Measurements from ENCODE around the gene MMP25. TPM values are rescaled to one million over a fixed set of nuclear protein-coding genes. Genes with fewer than 3 reads are reported as not detected.

Gene MMP25
- total and polyA plus RNA-seq, 2 donors = 0.80 to 2.9 TPM

GRCh38 chr16:3007059-3007956 lies 39.1 kb upstream of the MMP25 start:
- Histone ChIP-seq H3K27ac (ENCODE audit: low read depth in 1 of 2, low read length in 1 of 2) (peak overlapping the region in 1 of 2 donors; percentile 50), H3K36me3 (ENCODE audit: control insufficient read depth in 2 of 2, insufficient read depth in 2 of 2, low read length in 1 of 2) (no peaks in the 10 kb centered on the region), H3K27me3 (ENCODE audit: control insufficient read depth in 2 of 2, insufficient read depth in 1 of 2, low read length in 1 of 2) (peaks cover 12 to 65% of the 10 kb centered on the region in 2 donors), H3K4me3 (ENCODE audit: low read length in 2 of 2) (no peak overlapping the region), H3K4me1 (ENCODE audit: control insufficient read depth in 2 of 2, insufficient read depth in 2 of 2, low read length in 2 of 2) (peaks cover 23 to 52% of the 10 kb centered on the region in 2 donors), H3K9me3 (ENCODE audit: control insufficient read depth in 2 of 2, insufficient read depth in 1 of 2, low read length in 1 of 2) (peaks cover 0 to 14% of the 10 kb centered on the region in 2 donors)
- peak in 1 of 9 donors; percentile 56 for DNase-seq (ENCODE audit: low read depth in 6 of 9, low spot score in 9 of 9)
- 25% methylated on average over 13 of the region's 13 CpGs for WGBS

GRCh38 chr16:3007957-3008689 lies 38.2 kb upstream of the MMP25 start:
- 5% methylated on average over 17 of the region's 17 CpGs for WGBS
- H3K27ac ChIP-seq (ENCODE audit: low read depth in 1 of 2, low read length in 1 of 2) = peak overlapping the region in 1 of 2 donors; percentile 36
- H3K27me3 ChIP-seq (ENCODE audit: control insufficient read depth in 2 of 2, insufficient read depth in 1 of 2, low read length in 1 of 2) = peaks cover 15 to 73% of the 10 kb centered on the region in 2 donors
- peaks cover 25 to 61% of the 10 kb centered on the region in 2 donors for H3K4me1 ChIP-seq (ENCODE audit: control insufficient read depth in 2 of 2, insufficient read depth in 2 of 2, low read length in 2 of 2)
- DNase-seq (ENCODE audit: low read depth in 6 of 9, low spot score in 9 of 9) = peak in 1 of 9 donors; percentile 54
- no peak overlapping the region for H3K4me3 ChIP-seq (ENCODE audit: low read length in 2 of 2)
- no peaks in the 10 kb centered on the region for H3K36me3 ChIP-seq (ENCODE audit: control insufficient read depth in 2 of 2, insufficient read depth in 2 of 2, low read length in 1 of 2)
- H3K9me3 ChIP-seq (ENCODE audit: control insufficient read depth in 2 of 2, insufficient read depth in 1 of 2, low read length in 1 of 2) = peaks cover 0 to 14% of the 10 kb centered on the region in 2 donors

- H3K36me3 ChIP-seq (ENCODE audit: control insufficient read depth in 2 of 2, insufficient read depth in 2 of 2, low read length in 1 of 2) = no peaks in the 10 kb centered on the region
- WGBS = 91% methylated on average over 4 of the region's 4 CpGs
- H3K27ac ChIP-seq (ENCODE audit: low read depth in 1 of 2, low read length in 1 of 2) = no peak overlapping the region
- peaks cover 19 to 76% of the 10 kb centered on the region in 2 donors for H3K27me3 ChIP-seq (ENCODE audit: control insufficient read depth in 2 of 2, insufficient read depth in 1 of 2, low read length in 1 of 2)
- peaks cover 0 to 14% of the 10 kb centered on the region in 2 donors for H3K9me3 ChIP-seq (ENCODE audit: control insufficient read depth in 2 of 2, insufficient read depth in 1 of 2, low read length in 1 of 2)
- DNase-seq (ENCODE audit: low read depth in 6 of 9, low spot score in 9 of 9) = no peak
- H3K4me1 ChIP-seq (ENCODE audit: control insufficient read depth in 2 of 2, insufficient read depth in 2 of 2, low read length in 2 of 2) = peaks cover 25 to 59% of the 10 kb centered on the region in 2 donors
- no peak overlapping the region for H3K4me3 ChIP-seq (ENCODE audit: low read length in 2 of 2)
Observed at GRCh38 chr16:3008690-3009037, 37.7 kb upstream of the MMP25 start.

- H3K27ac ChIP-seq (ENCODE audit: low read depth in 1 of 2, low read length in 1 of 2) = no peak overlapping the region
Observed at GRCh38 chr16:3009568-3010390, 36.6 kb upstream of the MMP25 start.

GRCh38 chr16:3010510-3010909 lies 35.9 kb upstream of the MMP25 start:
- peaks cover 0 to 14% of the 10 kb centered on the region in 2 donors for H3K9me3 ChIP-seq (ENCODE audit: control insufficient read depth in 2 of 2, insufficient read depth in 1 of 2, low read length in 1 of 2)
- peaks cover 18 to 84% of the 10 kb centered on the region in 2 donors for H3K27me3 ChIP-seq (ENCODE audit: control insufficient read depth in 2 of 2, insufficient read depth in 1 of 2, low read length in 1 of 2)
- no peak for DNase-seq (ENCODE audit: low read depth in 6 of 9, low spot score in 9 of 9)
- peaks cover 21 to 55% of the 10 kb centered on the region in 2 donors for H3K4me1 ChIP-seq (ENCODE audit: control insufficient read depth in 2 of 2, insufficient read depth in 2 of 2, low read length in 2 of 2)
- no peak overlapping the region for H3K4me3 ChIP-seq (ENCODE audit: low read length in 2 of 2)
- no peaks in the 10 kb centered on the region for H3K36me3 ChIP-seq (ENCODE audit: control insufficient read depth in 2 of 2, insufficient read depth in 2 of 2, low read length in 1 of 2)
- H3K27ac ChIP-seq (ENCODE audit: low read depth in 1 of 2, low read length in 1 of 2) = no peak overlapping the region
- WGBS = 95% methylated on average over 8 of the region's 8 CpGs

More at GRCh38 chr16:3009568-3010390, 36.6 kb upstream of the MMP25 start:
- DNase-seq (ENCODE audit: low read depth in 6 of 9, low spot score in 9 of 9) = no peak
- peaks cover 20 to 85% of the 10 kb centered on the region in 2 donors for H3K27me3 ChIP-seq (ENCODE audit: control insufficient read depth in 2 of 2, insufficient read depth in 1 of 2, low read length in 1 of 2)
- no peaks in the 10 kb centered on the region for H3K36me3 ChIP-seq (ENCODE audit: control insufficient read depth in 2 of 2, insufficient read depth in 2 of 2, low read length in 1 of 2)
- WGBS = 91% methylated on average over 21 of the region's 21 CpGs
- H3K4me3 ChIP-seq (ENCODE audit: low read length in 2 of 2) = no peak overlapping the region
- peaks cover 24 to 58% of the 10 kb centered on the region in 2 donors for H3K4me1 ChIP-seq (ENCODE audit: control insufficient read depth in 2 of 2, insufficient read depth in 2 of 2, low read length in 2 of 2)
- peaks cover 0 to 14% of the 10 kb centered on the region in 2 donors for H3K9me3 ChIP-seq (ENCODE audit: control insufficient read depth in 2 of 2, insufficient read depth in 1 of 2, low read length in 1 of 2)

- Histone ChIP-seq H3K4me1 (ENCODE audit: control insufficient read depth in 2 of 2, insufficient read depth in 2 of 2, low read length in 2 of 2) (peaks cover 16 to 39% of the 10 kb centered on the region in 2 donors), H3K36me3 (ENCODE audit: control insufficient read depth in 2 of 2, insufficient read depth in 2 of 2, low read length in 1 of 2) (no peaks in the 10 kb centered on the region), H3K9me3 (ENCODE audit: control insufficient read depth in 2 of 2, insufficient read depth in 1 of 2, low read length in 1 of 2) (peaks cover 0 to 16% of the 10 kb centered on the region in 2 donors), H3K27ac (ENCODE audit: low read depth in 1 of 2, low read length in 1 of 2) (peak overlapping the region in 1 of 2 donors; percentile 14), H3K4me3 (ENCODE audit: low read length in 2 of 2) (no peak overlapping the region), H3K27me3 (ENCODE audit: control insufficient read depth in 2 of 2, insufficient read depth in 1 of 2, low read length in 1 of 2) (peaks cover 17 to 86% of the 10 kb centered on the region in 2 donors)
- peak in 1 of 9 donors; percentile 43 for DNase-seq (ENCODE audit: low read depth in 6 of 9, low spot score in 9 of 9)
- 59% methylated on average over 19 of the region's 19 CpGs for WGBS
Observed at GRCh38 chr16:3012246-3012645, 34.1 kb upstream of the MMP25 start.

- Histone ChIP-seq H3K27me3 (ENCODE audit: control insufficient read depth in 2 of 2, insufficient read depth in 1 of 2, low read length in 1 of 2) (peaks cover 24 to 86% of the 10 kb centered on the region in 2 donors), H3K4me3 (ENCODE audit: low read length in 2 of 2) (no peak within 1 kb of the TSS), H3K9me3 (ENCODE audit: control insufficient read depth in 2 of 2, insufficient read depth in 1 of 2, low read length in 1 of 2) (peaks cover 0 to 15% of the 10 kb centered on the region in 2 donors), H3K27ac (ENCODE audit: low read depth in 1 of 2, low read length in 1 of 2) (peak within 1 kb of the TSS in 1 of 2 donors; percentile 14), H3K36me3 (ENCODE audit: control insufficient read depth in 2 of 2, insufficient read depth in 2 of 2, low read length in 1 of 2) (no peaks in the 10 kb centered on the region), H3K4me1 (ENCODE audit: control insufficient read depth in 2 of 2, insufficient read depth in 2 of 2, low read length in 2 of 2) (peaks cover 9 to 35% of the 10 kb centered on the region in 2 donors)
- peak in 2 of 9 donors; percentile 68 to 77 for DNase-seq (ENCODE audit: low read depth in 6 of 9, low spot score in 9 of 9)
- WGBS = 51% methylated on average over 27 of the region's 27 CpGs
Observed at GRCh38 chr16:3012828-3013420, 33.4 kb upstream of the MMP25 start, which contains the start of gene CLDN9. Gene CLDN9, plus strand, starts transcription at chr16:3012923. Its CDS starts 440 bp downstream, at chr16:3013363.

GRCh38 chr16:3013491-3013951 lies 32.8 kb upstream of the MMP25 start:
- peaks cover 30 to 89% of the 10 kb centered on the region in 2 donors for H3K27me3 ChIP-seq (ENCODE audit: control insufficient read depth in 2 of 2, insufficient read depth in 1 of 2, low read length in 1 of 2)
- peaks cover 7 to 34% of the 10 kb centered on the region in 2 donors for H3K4me1 ChIP-seq (ENCODE audit: control insufficient read depth in 2 of 2, insufficient read depth in 2 of 2, low read length in 2 of 2)
- DNase-seq (ENCODE audit: low read depth in 6 of 9, low spot score in 9 of 9) = no peak
- whole genome bisulfite sequencing = 93% methylated on average over 27 of the region's 27 CpGs
- H3K36me3 ChIP-seq (ENCODE audit: control insufficient read depth in 2 of 2, insufficient read depth in 2 of 2, low read length in 1 of 2) = no peaks in the 10 kb centered on the region
- H3K27ac ChIP-seq (ENCODE audit: low read depth in 1 of 2, low read length in 1 of 2) = no peak overlapping the region
- H3K4me3 ChIP-seq (ENCODE audit: low read length in 2 of 2) = no peak overlapping the region
- peaks cover 0 to 15% of the 10 kb centered on the region in 2 donors for H3K9me3 ChIP-seq (ENCODE audit: control insufficient read depth in 2 of 2, insufficient read depth in 1 of 2, low read length in 1 of 2)
